ENCODE data around the gene NME7.

NME7 gene

DNA sequence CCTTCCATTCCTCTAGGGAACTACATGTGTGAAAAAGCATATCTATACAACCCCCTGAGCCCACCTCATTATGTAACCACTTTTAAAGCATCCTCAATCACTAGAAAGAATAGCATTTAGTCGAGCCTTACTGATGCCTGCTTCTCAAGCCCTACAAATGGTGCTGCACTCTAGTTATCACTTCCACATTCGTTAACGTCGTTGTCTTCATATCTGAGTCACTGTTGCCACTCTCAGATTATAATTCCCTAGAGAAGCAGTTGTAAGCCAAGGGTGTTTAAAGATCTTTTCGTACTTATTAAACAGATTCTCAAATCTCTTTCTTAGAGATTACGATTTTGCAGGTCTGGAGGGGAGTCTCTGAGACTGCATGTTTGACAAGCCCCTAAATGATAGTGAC, 244.6 kb downstream of the NME7 start:
- no peak for DNase-seq

- DNase-seq: no peak
Observed at GRCh38 chr1:169121146-169121923, 246.3 kb downstream of the NME7 start.

- no peak for DNase-seq
Observed at GRCh38 chr1:169120066-169120465, 247.5 kb downstream of the NME7 start.

DNA sequence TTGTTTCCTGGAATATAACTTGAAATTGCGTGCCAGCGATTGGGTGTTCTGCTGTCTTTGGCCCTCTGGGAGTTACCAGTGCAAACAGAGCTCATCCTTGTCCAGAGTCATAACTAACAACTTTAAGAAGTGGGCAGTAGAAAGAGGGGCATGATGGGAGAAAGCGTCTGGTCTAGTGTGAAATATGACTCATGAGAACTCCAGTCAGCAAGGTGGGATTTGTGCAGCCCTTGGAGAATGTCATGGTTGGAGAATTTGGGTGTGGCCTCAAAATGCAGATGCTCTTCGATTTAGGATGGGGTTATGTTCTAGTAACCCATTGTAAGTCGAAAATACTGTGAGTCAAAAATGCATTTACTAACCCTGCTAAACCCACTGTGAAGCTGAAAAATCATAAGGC, 248.2 kb downstream of the NME7 start:
- DNase-seq: peak; percentile 70

DNA sequence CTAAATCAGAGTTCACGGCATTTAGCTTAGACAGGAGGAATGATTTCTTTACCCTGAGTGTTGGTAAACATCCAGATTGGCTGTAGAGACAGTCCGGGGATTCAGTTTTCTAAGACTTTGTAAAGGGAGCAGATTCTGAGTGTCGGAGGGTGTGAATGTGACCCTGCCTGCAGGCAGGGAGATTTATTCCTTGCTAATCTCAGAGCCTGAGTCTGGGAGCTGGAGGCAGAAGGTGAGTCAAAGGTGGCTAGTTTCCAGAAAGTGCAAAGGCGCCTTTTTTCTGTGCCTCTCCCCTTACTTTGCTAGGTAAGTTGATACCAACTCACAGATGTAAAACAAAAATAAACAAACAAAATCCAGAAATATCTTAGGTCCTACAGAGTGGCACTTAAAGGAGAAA, 249.4 kb downstream of the NME7 start:
- no peak for DNase-seq

- no peak for DNase-seq
Observed at GRCh38 chr1:169117599-169117998, 250.0 kb downstream of the NME7 start.

DNA sequence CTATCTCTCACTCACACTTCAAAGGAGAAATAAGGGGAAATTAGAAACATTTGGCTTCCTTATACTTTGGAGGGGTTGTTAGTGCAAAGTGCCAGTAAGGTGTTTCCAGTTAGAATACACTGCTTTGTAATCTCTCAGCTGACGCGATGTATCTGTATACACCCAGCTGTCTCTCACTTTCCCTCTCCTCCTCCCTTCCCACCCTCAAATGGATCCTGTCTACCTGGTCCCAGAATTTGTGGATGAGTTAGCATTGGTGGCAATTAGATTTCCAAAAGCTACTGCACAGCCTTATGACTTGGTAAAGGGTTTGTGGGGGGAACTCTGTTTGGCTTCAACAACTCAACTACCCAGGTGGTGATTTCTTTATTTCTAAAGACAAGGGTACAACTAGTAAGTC, 250.6 kb downstream of the NME7 start:
- no peak for DNase-seq

- peak; percentile 48 for DNase-seq
Observed at GRCh38 chr1:169115891-169116585, 251.6 kb downstream of the NME7 start.

DNA sequence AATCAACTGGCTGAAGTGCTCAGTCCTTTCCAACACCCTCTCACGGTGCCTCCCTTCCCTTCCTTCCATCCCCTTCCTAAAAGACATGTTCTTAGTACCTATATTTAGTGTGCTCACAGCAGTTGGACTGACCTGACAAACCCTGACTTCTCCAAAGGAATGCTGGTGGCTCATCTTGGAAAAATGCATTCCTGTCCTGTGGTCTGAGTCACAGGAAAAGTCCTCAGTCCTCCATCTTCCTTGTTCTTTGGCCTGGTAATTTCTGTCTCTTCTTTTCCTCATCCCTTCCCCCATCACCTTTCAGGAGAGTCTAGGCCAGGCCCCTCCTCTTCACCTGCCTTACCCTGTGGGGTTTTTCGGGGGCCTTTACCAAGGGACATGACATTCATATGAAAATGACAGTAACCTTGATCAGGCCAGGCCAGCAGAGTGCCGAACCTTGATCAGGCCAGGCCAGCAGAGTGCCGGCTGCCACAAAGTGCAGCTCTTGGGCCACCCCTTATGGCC, 253.9 kb downstream of the NME7 start:
- DNase-seq: peak; percentile 98

DNA sequence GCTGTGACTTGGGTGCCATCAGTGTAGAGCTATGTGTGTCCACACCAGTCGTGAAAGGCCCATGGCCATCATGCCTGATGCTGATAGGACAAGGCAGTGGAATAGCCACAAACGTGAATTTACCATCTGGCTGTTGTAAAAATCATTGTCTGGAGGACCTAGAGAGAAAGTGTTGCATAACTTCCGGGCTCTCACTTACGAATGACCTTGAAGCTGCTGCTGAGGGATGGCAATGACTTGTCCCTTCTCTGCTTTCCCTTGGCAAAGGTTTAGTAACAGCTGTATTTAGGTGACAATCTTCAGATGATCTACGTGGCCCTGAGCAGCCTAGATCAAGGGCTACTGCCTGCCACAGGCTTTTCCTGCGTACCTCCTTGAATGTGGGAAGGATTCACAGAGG, 255.4 kb downstream of the NME7 start:
- DNase-seq: no peak

- no peak for DNase-seq
Observed at GRCh38 chr1:169111472-169111871, 256.1 kb downstream of the NME7 start.

- no peak for DNase-seq
Observed at GRCh38 chr1:169110689-169111447, 256.7 kb downstream of the NME7 start.

DNA sequence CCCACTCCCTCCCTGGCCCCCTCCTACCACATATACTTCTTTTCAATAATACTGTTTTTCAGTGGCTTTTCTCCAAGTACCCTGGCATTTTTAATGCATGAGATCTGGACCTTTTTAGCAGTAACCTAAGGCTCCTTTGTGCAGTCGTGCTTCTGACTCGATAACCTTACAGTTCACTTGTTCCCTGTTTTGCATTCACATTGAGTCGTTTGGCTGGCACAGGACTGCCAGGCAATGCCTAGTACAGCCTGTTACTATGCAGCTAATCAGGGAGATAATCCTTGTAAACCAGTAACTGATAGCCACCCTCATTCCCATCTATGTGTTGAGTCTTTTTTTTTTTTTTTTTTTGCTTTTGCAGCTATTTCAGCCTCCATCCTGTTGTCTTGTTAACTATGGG, 257.4 kb downstream of the NME7 start:
- DNase-seq: no peak

DNA sequence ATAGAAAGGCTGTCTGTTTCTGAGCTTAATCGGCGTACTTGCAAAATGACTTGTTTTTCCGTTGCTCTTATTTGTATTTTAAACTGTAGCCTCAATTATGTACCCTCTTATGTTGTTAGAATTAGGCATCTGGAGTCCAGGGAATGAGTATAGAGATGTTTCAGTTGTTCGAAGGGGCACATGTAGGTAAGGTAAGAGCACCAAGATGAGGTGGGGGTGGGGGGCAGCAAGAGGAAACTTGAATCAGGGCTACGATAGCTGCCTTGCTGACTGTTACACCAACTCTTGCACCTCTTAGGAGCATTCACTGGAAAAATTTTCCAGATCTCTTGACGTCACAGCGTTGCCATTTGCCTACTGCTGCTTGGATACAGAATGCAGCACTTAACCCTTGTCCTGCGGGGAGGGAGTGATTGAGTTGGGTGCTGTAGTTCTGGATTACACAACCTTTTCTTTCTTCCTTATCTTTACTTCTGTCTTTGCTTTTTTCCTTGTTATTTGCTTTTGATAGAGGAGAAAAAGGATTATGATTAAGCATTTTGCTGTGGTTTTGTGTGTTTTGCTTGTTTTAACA, 257.9 kb downstream of the NME7 start:
- peak; percentile 83 for DNase-seq

DNA sequence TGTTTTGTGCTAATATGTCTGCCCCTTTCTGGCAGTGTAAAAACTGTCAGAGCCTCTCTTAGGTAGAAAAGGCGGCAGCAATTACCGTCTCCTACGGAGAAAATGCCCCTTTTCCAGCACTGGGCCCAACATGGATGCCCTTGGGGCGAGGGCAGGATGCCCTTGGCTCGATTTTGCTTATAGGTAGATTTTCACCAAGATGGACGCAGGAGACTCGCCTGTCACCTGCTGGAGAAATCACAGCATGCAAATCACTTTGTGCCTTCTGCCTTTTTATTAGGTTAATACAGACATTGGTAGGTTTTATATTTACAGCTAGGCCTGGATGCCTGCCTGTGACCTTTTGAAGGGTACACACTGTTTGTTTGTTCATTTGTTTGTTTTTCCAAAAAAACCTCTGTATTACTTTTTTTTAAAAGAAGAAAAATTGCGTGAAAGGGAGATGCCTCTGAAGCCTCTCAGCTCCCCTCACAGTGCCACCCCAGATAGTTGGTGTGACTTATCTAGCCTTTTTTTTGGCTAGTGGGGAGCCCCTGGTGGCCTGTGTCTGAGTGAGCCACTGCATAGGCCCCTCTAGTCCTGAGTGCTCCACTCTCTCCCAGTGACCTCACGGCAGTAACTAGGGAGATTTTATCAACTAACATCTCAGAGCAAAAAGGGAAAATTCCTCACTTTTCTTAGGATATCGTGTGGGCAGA, 258.6 kb downstream of the NME7 start:
- DNase-seq: peak; percentile 38

- DNase-seq: no peak
Observed at GRCh38 chr1:169108223-169108622, 259.4 kb downstream of the NME7 start.

- DNase-seq: peak; percentile 64
Observed at GRCh38 chr1:169107603-169108208, 259.9 kb downstream of the NME7 start.

GRCh38 chr1:169106921-169107602, 260.5 kb downstream of the NME7 start:
- peak; percentile 50 for DNase-seq

DNA sequence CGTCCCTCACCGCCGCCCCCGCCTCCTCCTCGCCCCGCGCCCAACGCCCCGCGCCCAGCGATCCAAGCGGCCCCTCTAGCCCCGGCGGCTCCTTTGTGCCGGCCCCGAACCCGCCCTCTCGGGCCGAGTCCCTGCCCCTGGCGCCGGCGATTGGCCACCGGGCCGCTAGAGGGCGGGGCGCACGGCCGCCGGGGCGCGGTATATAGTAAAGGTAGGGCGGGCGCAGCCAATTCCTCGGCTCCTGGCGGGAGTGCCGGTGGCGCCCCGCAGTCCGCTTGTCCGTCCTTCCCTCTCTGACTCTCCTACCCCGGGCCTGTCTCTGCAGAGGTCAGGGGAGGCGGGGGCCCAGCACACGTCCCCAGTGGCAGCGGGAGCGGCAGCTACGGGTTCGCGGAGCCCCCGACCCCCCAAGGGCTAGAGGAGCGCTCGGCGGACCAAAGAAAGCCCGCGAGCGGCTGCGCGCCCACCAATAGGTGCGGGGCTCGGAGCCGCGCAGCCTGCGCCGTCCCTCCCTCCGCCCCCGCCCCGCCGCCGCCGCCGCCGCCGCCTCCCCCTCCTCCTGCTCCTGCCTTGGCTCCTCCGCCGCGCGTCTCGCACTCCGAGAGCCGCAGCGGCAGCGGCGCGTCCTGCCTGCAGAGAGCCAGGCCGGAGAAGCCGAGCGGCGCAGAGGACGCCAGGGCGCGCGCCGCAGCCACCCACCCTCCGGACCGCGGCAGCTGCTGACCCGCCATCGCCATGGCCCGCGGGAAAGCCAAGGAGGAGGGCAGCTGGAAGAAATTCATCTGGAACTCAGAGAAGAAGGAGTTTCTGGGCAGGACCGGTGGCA, 261.3 kb downstream of the NME7 start, which contains the start of gene ATP1B1:
ATP1B1 (plus strand) TSS at position 596 of the 826 bp plus-strand sequence; CDS start at position 736, 140 bp downstream.
- peak; percentile 84 for DNase-seq

DNA sequence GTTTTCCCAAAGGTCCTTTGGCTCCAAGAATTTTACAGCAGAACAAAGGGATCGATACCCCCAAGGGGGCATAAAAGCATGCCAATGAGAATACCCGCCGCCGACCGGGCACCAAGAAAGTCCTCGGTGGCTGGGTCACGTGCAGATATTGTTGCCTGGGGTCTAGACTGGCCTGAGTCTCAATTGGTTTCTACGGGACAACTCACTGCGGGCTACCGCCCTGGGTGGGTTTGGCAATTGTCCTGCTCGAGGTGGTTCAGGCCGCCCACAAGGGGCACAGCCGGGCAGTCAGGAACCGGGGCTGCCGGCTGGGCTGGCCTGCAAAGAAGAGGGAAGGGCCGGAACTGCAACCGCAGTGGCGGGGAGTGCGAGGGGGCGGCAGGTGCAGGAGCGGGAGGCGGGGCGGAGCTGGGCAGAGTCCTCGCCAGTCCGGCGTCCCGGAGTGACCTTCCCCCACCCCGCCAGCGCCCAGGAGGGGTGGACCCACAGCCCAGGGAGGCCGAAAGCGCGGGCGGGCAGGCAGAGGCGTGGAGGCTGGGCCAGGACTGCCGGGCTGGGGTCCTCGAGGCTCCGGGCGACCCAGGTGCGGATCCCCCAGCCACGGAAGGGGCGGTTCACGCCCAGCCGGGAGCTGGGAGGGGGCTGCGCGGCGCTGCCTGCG, 262.0 kb downstream of the NME7 start:
- no peak for DNase-seq
